Transverse colon (tissue), 4 donors: ENCODE data around the gene GPR107.
A peak's percentile ranks its signal among the peaks of the same experiment; 100 is the strongest.

Source experiments
- CTCF ChIP-seq, 5 experiments: fragments of 200-600 bp in 3 of 5; fragments of 450-650 bp in 2 of 5; sonication (generic) in 3 of 5; IDR thresholded peaks; 1 replicate in 2 of 5; 2 replicates in 3 of 5; pipeline ENCODE4 v1.5.1; 2016 to 2017; ENCODE audit warnings: antibody characterized with exemption in 5 of 5, inconsistent platforms in 3 of 5, mild to moderate bottlenecking in 2 of 5, moderate library complexity in 1 of 5
- POLR2A ChIP-seq: fragments of 450-650 bp; IDR thresholded peaks from one replicate; pipeline ENCODE4 v1.6.1; 2016; ENCODE audit warnings: antibody characterized with exemption, mild to moderate bottlenecking, moderate library complexity
- POLR2AphosphoS5 ChIP-seq, 3 donors: sonication (generic); formaldehyde crosslinking; IDR thresholded peaks; one replicate each; pipeline ENCODE4 v1.6.1; 2016; ENCODE audit warnings: antibody characterized with exemption in 3 of 3

- TF ChIP-seq POLR2A (peak; percentile 78), CTCF (IDR thresholded peaks at IDR 0.05) (no peak), POLR2AphosphoS5 (IDR thresholded peaks at IDR 0.05) (peak; percentile 63 to 90 (median 78))
These were observed at the start of gene GPR107 for GRCh38 chr9:130053504-130054324.
